NCI-H446 treated with DMSO at 0.1 percent for 48 hours (cell line): ENCODE measurements around the gene FOXF2.
"Not testable (repeated sequence)": the region's sequence is repeated elsewhere in the genome, so short reads cannot be mapped to it uniquely, and the experiment has no call there.

ENCODE experiments used
- DNase-seq: peaks from one replicate; lab custom pipeline; 2025; lab: John Stamatoyannopoulos, UW

The FOXF2 gene

GRCh38 chr6:1389369-1390132, at the start of gene FOXF2:
FOXF2 (plus strand) TSS chr6:1389576; CDS start chr6:1389948, 372 bp downstream.
- DNase-seq, result no peak

GRCh38 chr6:1346101-1346500, 43.3 kb upstream of the FOXF2 start:
- DNase-seq, result no peak

- DNase-seq, result no peak
These were observed 42.8 kb upstream of the FOXF2 start for GRCh38 chr6:1346558-1347091.

GRCh38 chr6:1347161-1347560, 42.2 kb upstream of the FOXF2 start:
- DNase-seq, result no peak

- DNase-seq, result no peak
These were observed 40.7 kb upstream of the FOXF2 start for GRCh38 chr6:1348675-1349074.

- no peak for DNase-seq
These were observed 39.7 kb upstream of the FOXF2 start for GRCh38 chr6:1349655-1350054.

GRCh38 chr6:1351381-1352008, 37.9 kb upstream of the FOXF2 start:
- no peak for DNase-seq

GRCh38 chr6:1355068-1355467, 34.3 kb upstream of the FOXF2 start:
- not testable (repeated sequence) for DNase-seq

GRCh38 chr6:1361717-1362116, 27.7 kb upstream of the FOXF2 start:
- DNase-seq, result not testable (repeated sequence)

- no peak for DNase-seq
These were observed 26.7 kb upstream of the FOXF2 start for GRCh38 chr6:1362643-1363042.

- DNase-seq, result no peak
These were observed 26.1 kb upstream of the FOXF2 start for GRCh38 chr6:1363298-1363697.

- no peak for DNase-seq
These were observed 25.4 kb upstream of the FOXF2 start for GRCh38 chr6:1363729-1364572.

- no peak for DNase-seq
These were observed 24.6 kb upstream of the FOXF2 start for GRCh38 chr6:1364791-1365190.

GRCh38 chr6:1365686-1366085, 23.7 kb upstream of the FOXF2 start:
- no peak for DNase-seq

GRCh38 chr6:1367771-1368170, 21.6 kb upstream of the FOXF2 start:
- no peak for DNase-seq

- DNase-seq, result no peak
These were observed 20.4 kb upstream of the FOXF2 start for GRCh38 chr6:1368940-1369339.

- not testable (repeated sequence) for DNase-seq
These were observed 19.7 kb upstream of the FOXF2 start for GRCh38 chr6:1369695-1370094.

- DNase-seq, result no peak
These were observed 17.4 kb upstream of the FOXF2 start for GRCh38 chr6:1371933-1372332.

- DNase-seq, result no peak
These were observed 16.7 kb upstream of the FOXF2 start for GRCh38 chr6:1372690-1373089.

GRCh38 chr6:1376653-1377052, 12.7 kb upstream of the FOXF2 start:
- DNase-seq, result no peak

GRCh38 chr6:1377526-1377925, 11.8 kb upstream of the FOXF2 start:
- DNase-seq, result no peak
